ENCODE results near the gene POP7.

POP7 gene

GRCh38 chr7:100679129-100679926 lies 26.6 kb upstream of the POP7 start:
- DNase-seq = no peak

DNA sequence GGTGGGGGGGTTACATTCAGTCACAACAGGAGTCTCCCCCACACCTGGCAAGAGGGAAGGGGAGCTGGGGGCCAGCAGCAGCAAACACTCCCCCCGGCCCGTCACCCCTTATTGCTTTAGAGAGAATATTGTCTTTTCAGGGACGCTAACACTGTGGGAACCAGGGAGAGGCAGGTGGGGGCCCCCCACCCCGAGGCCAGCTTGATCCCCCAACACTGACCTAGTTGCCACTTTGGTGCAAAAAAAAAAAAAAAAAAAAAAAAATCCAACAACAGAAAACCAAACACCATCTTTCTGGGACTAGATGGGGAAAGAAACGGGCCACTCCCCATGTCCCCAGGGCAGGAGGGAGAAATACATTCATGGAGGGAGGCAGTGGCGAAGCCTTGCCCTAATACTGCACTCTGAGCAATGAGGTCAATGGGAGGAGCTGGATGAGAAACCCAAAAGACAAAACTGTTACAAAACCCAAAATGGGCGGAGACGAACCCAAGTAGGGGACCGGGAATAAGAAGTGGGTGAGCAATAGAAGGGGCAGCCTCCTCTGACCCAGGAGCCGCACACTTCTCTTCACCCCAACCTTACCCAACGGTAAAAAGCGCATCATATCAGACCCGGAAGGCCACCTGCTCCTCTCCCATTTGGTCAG lies 25.9 kb upstream of the POP7 start:
- no peak for DNase-seq

DNA sequence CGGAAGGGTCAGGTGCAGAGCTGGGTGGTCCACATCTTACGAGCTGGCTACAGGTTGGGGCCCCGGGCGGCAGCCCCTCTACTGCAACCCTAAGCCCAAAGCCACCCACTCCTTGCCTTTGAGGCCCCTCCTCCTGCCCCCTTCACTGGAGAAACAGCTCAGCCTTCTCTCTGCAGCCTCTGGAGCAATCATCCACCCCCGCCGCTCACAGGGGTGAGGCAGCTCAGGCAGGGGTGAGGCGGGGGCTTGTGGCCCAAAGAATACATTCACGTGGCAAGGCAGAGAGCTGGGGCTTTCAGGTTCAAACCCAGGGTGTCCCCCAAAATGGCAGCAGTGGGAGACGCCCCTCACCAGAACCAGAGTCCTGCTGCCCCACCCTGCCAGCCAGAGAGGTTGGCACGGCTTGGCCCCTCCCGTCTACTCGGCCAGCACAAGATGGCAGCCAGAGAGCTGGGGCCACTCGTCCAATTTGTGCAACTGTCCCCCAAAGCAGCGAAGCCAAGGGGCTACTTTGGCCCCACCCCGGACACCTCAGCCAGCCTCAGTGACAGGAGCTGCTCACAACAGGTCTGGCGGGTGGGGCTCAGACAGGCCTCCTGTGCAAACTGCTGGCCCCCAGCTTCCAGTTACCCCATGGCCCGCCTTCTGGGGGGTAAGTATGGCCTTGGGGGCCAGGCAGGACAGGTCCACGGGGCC lies 25.2 kb upstream of the POP7 start:
- no peak for DNase-seq

DNA sequence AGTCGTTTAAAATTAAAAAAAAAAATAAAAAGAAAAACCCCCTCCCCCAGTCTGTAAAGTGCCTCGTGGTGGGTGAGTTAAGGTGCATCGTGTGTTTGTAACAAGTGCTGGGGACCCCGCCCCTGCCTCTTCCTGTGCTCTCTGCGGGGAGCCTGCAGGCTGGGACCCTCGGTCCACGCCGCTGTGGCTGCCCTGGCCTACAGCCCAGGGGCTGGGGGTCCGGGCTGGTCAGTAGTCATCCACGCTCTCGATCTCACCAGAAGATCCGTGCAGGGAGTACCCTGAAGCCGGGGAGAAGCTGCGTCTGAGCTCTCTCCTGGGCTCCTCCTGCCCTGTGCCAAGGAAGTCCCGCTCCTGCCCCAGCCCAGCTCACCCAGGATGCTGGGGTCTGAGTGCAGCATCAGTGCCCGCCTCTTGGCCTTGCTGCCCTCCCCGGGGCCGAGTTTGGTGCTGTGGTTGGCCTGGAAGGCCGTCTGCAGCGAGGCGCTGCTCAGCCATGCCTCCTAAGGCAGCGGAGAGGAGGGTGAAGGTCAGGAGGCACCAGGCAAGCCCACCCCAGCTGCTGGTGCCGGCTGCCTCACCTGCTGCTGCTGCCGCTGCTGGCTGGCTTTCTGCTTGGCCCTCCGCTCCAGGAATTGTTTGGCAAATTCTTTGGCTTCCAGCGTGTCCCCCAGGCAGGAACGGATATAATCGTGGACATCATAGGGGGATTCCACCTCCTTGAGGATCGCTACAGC lies 24.3 kb upstream of the POP7 start:
- DNase-seq = no peak

DNA sequence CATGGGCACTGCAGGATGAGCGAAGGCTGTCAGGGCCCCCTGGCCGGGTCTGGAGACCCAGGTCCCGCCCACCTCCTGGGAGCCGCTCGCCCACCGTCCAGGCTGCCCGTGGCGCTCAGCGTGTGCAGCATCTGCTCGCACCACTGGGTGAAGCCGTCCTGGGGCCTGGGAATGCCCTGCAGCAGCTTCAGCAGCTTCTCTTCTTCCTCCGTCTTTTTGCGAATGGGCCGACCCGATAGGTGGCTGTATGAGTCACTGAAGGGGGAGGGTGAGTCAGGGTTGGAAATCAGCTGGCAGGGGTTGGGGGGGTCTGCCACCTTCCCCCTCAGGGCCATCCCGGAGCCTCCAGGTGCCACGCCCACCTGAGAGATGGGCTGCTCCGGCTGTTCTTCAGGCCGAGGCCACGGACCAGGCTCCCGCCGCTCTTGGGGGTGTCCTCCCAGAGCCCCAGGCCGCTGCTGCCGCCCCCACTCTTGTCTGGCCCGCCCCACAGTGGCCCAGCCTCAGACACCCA lies 23.6 kb upstream of the POP7 start:
- no peak for DNase-seq

DNA sequence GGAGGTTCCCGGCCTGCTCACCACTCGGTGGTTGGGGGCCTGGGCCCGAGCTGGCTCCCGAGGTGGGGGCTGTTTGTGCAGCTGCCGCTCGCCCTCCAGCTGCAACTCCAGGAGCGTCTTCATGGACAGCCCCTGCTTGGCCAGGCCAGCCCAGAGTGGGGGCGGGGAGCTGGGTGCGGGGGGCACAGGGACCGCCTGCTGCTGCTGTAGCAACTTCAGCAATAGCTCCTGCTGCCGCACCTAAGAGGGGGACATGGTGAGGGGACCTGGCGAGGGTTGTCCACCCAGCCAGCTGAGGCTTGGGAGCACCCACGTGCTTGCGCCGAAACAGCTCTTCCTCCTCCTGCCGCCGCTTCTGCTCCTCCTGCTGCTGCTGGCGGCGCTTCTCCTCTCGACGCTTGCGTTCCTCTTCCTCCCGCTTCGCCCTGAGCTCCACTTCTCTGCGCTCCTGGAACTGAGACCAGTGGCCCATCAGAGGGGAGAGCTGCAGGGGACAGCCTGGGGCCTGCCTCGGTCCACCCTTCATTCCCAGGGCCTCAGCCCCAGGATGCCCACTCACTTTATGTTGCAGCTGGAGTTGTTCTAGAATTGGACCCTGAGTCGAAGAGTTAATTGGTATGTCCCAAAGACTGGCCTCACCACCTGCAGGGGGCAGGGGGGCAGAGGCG lies 22.8 kb upstream of the POP7 start:
- DNase-seq = no peak

GRCh38 chr7:100683659-100684533 lies 22.0 kb upstream of the POP7 start:
- no peak for DNase-seq

DNA sequence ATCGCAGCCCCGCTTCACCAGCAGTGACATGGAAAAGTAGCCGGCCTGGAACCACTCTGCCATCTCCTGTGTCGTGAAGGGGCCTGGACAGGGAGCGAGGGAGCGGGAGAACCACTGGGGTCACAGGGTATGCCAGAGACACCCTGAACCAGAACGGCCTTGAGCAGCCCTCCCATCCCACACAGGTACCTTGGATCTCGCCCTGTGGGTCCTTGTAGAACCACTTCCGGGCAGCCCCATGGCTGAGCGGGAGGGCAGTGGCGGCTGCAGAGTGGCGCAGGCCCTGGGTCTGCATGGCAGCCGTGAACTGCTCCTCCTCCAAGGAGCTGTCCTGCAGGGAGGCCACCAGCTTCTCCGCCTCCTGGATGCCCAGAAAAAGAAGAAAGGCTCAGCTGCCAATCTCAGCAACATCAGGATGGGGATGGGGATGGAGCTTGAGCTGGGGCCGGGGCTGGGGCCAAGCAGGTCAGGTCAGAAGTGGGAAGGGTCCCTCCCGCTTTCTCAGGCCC lies 21.3 kb upstream of the POP7 start:
- DNase-seq = no peak

DNA sequence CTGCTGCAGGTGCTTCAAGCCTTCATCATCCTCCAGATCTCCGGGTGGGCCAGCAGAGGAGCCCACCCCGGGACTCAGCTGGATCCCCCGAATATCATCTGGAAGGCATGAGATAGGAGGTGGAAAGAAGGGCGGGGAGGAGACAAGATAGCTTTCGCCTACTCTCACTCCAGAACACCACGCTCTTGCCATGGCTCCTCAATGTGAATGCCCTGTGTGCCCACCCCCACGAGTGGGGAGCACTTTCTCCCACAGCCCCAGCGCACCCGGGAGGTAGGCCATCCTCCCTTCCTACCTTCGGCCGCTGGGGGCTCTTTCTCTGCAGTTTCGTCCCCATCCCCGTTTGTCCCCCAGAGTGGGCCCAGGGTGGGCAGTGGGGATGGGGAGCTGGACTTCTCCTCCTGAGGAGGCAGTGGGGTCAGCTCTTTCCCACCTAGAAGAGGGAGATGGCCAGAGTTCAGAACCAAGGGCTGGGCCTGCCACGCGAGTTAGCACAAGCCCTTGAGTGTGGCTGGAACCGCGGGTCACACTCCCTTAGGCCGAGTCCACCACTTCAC lies 20.8 kb upstream of the POP7 start:
- DNase-seq = no peak

DNA sequence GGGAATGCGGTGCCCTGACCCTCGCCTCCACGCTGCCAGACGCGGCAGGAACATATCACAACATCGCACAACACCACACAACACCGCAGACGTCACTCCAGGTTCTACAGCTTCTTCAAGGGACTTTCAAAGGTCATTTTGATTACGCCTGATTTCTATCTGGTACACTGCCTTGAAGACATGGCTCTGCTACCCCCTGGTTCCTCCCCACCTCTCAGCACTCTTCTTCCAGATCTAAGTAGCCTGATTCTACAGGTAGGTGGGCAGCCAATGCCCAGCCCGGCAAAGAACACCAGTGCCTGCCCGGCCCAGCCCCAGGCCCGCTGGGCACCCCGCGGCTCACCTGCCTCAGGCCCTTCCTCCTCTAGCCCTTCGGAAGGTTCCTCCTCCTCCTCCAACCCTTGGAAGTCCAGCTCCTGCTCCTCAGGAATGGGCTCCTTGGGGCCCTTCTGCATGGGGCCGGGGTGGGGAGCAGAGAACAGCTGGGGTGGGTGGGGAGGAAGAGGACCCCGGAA lies 20.2 kb upstream of the POP7 start:
- no peak for DNase-seq

DNA sequence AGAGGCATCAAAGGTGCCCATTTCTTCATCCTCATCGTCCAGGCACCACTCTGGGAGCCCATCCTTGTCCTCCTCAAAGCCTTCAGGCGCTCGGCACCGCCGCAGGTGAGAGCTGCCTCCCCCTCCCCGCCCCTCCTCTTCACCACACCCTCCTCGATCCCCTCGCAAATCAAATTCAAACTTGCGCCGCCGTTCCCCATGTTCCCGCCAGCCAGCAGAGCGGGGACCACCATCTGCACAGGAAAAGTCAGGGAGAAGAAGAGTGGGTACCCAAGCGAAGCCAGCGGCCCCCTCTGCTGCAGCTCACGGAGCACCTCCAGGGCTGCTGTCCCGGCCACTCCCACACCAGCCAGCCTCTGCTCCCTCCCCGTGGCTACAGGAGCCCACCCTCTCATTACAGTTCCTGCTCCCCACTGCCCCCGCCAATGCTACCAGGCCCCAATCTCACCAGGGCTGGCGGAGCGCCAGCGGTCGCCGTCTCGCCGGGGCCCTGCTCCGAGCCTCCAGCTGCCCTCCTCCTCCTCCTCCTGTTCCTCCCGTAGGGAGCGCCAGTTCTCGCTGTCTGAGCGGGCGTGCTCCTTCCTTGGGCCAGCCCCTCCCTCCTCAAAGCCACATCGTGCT lies 19.6 kb upstream of the POP7 start:
- no peak for DNase-seq

GRCh38 chr7:100686822-100687211 lies 19.1 kb upstream of the POP7 start:
- DNase-seq = no peak

DNA sequence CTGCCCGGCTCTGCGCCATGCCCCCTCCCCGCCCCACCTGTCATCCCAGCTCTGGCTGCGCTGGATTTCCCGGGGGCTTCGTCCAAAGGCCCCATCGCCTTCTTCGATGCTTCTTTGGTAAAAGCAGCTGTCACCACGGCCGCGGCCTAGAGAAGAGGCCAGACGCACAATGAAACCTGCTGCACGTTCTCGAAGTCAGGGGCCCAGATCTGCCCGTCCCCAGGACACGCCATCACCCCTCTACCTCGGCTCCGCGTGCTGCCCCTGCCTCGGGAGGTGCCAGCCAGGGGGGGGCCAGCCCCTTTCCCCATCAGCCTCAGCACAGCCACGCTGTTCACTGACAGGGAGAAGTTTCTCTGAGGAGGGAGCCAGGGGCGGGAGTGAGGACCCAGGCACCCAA lies 18.7 kb upstream of the POP7 start:
- DNase-seq = no peak

- no peak for DNase-seq
Measured at GRCh38 chr7:100687751-100688300, 18.1 kb upstream of the POP7 start.

DNA sequence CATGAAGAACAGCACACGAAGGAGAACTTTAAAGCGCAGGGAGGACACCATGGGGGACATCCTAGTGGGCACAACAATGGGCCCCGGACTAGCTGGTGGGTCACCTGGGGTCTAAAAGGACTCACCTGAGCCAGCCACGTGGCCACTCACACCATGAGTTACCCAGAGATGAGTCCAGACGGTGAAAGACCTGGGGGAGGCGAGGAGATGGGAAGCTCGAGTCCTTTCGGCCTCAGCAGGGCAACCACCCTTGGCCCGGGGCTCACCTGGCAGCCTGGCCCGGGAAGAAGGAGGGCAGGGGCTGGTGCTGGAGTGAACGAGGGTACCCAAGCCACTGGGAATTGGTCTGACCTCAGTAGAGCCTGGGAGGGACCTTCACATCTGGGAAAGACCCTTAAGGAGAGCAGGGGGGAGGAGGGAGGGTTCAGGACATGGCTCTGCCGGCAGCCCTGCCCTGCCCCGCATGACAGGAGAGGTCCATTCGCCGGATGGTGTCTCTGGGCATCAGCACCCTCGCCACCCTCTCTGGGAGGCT lies 17.5 kb upstream of the POP7 start:
- no peak for DNase-seq

DNA sequence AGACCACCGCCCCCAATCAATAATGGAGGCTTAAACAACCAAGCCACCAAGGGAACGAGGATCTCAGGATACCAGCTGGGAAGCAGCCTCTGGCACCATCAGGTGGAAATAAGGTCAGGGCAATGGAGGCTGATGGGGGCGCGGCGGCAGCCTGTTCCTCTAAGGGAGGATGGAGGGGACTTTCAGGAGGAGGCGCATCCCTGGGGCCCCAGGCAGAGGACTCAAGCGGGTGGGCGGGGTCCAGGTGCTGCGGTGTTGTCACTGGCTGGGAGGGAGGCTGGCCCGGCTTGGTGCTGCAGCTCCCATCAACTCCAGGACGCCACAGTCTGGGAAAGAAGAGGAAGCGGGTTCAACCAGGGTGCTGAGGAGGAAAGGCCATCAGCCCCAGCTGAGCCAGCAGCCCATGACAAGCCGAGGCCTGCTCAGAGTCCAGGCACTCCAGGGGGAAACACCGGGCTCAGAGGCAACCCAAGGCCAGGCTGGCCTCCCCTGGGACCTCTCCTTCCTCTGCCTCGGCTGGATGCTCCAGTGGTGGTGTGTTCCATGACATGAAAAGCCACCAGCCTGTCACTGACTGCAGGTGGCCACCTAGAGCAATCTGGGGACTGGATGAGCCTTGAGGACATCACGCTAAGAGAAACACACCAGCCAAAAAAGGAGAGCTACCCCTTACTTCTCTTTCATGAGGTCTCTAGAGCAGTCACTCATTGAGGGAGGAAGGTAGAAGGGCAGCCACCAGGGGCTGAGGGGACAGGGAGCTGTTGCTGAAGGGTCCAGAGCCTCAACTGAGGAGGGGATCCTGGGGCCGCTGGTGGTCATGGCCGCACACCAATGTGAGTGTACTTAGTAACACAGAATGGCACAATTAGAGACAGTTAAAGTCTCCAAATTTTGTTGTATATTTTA lies 16.4 kb upstream of the POP7 start:
- no peak for DNase-seq

GRCh38 chr7:100691676-100692577 lies 14.0 kb upstream of the POP7 start:
- peak; percentile 72 for DNase-seq
